OCI-LY1 (cell line): ENCODE measurements around the gene ANKLE2.

ENCODE experiments used
- H2AFZ ChIP-seq: fragments of 200-600 bp; sonication (generic), shearing (Covaris generic); 2 replicates; pipeline ENCODE4 v1.6.0; 2014; ENCODE audit warnings: antibody characterized with exemption, mild to moderate bottlenecking, low read length
- H3F3A ChIP-seq: fragments of 200-600 bp; sonication (generic), shearing (Covaris generic); 2 replicates; pipeline ENCODE4 v1.6.0; 2014; ENCODE audit warnings: mild to moderate bottlenecking, antibody characterized with exemption, low read length, moderate library complexity; ENCODE audit not compliant: insufficient read depth
- H3K27ac ChIP-seq: fragments of 200-600 bp; sonication (generic); 2 replicates; pipeline ENCODE4 v1.5.1; 2014; ENCODE audit warnings: low read length, mixed run types, mild to moderate bottlenecking, low read depth; ENCODE audit not compliant: poor library complexity, severe bottlenecking
- H3K27me3 ChIP-seq: fragments of 200-600 bp; sonication (generic); 2 replicates; pipeline ENCODE4 v1.6.0; 2014; ENCODE audit warnings: antibody characterized with exemption, mild to moderate bottlenecking, low read length, moderate library complexity; ENCODE audit not compliant: insufficient read depth
- H3K36me3 ChIP-seq: fragments of 200-600 bp; sonication (generic); 2 replicates; pipeline ENCODE4 v1.6.1; 2014; ENCODE audit warnings: mild to moderate bottlenecking, antibody characterized with exemption, low read length, moderate library complexity, mixed read lengths; ENCODE audit not compliant: insufficient read depth
- H3K4me1 ChIP-seq: fragments of 200-600 bp; sonication (generic); 2 replicates; pipeline ENCODE4 v1.5.1; 2014; ENCODE audit warnings: mild to moderate bottlenecking, low read length, moderate library complexity; ENCODE audit not compliant: insufficient read depth, severe bottlenecking
- H3K4me2 ChIP-seq: fragments of 200-600 bp; sonication (generic), shearing (Covaris generic); 2 replicates; pipeline ENCODE4 v1.6.1; 2014; ENCODE audit warnings: low read length
- H3K4me3 ChIP-seq: fragments of 200-600 bp; sonication (generic); 2 replicates; pipeline ENCODE4 v1.5.1; 2014; ENCODE audit warnings: low read length, low read depth, mild to moderate bottlenecking, mixed read lengths; ENCODE audit not compliant: poor library complexity, severe bottlenecking
- H3K79me2 ChIP-seq: fragments of 200-600 bp; shearing (Covaris generic); 2 replicates; pipeline ENCODE4 v1.6.1; 2016; ENCODE audit warnings: mixed run types, low read length, mixed read lengths; ENCODE audit not compliant: insufficient read depth
- H3K9ac ChIP-seq: fragments of 200-600 bp; sonication (generic), shearing (Covaris generic); 2 replicates; pipeline ENCODE4 v1.6.1; 2014; ENCODE audit warnings: mild to moderate bottlenecking, low read length, mixed read lengths
- H3K9me2 ChIP-seq: fragments of 200-600 bp; sonication (generic), shearing (Covaris generic); 2 replicates; pipeline ENCODE4 v1.6.1; 2014; ENCODE audit warnings: low read depth, mild to moderate bottlenecking, low read length, mixed read lengths
- H3K9me3 ChIP-seq: fragments of 200-600 bp; shearing (Covaris generic); 2 replicates; pipeline ENCODE4 v1.6.1; 2014; ENCODE audit warnings: low read length, mixed read lengths
- H4K20me1 ChIP-seq: fragments of 200-600 bp; sonication (generic), shearing (Covaris generic); 2 replicates; pipeline ENCODE4 v1.6.0; 2016; ENCODE audit warnings: mild to moderate bottlenecking, low read length; ENCODE audit not compliant: insufficient read depth
- EZH2 ChIP-seq: fragments of 200-600 bp; sonication (generic), shearing (Covaris generic); IDR thresholded peaks from 2 replicates; pipeline ENCODE4 v1.8.0; 2017; ENCODE audit warnings: borderline replicate concordance, mixed run types, mild to moderate bottlenecking, antibody characterized with exemption, low read length, moderate library complexity, mixed read lengths
- TF ChIP-seq, protein P1 (sequence below): fragments of 200-600 bp; sonication (generic), shearing (Covaris generic); IDR thresholded peaks from 2 replicates; pipeline ENCODE4 v1.5.1; 2017; ENCODE audit warnings: mild to moderate bottlenecking, antibody characterized with exemption, low read length, moderate library complexity, mixed read lengths

Gene ANKLE2

DNA sequence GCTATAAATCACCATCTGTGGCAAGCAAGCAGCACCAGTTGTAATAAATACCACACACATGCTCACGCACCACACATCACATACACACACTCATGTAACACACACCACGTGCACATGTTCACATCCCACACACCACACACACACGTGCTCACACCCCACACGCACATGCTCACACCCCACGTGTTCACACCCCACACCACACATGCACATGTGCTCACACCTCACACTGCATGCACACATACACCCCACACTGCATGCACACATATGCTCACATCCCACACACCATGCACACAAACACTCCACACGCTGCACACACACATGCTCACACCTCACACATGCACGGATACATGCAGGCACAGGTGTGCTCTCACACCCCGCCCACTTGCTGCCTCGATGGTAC, 22.9 kb upstream of the ANKLE2 start:
- no peaks in the 10 kb centered on the region for H3F3A ChIP-seq
- peaks cover 73% of the 10 kb centered on the region for H3K36me3 ChIP-seq

DNA sequence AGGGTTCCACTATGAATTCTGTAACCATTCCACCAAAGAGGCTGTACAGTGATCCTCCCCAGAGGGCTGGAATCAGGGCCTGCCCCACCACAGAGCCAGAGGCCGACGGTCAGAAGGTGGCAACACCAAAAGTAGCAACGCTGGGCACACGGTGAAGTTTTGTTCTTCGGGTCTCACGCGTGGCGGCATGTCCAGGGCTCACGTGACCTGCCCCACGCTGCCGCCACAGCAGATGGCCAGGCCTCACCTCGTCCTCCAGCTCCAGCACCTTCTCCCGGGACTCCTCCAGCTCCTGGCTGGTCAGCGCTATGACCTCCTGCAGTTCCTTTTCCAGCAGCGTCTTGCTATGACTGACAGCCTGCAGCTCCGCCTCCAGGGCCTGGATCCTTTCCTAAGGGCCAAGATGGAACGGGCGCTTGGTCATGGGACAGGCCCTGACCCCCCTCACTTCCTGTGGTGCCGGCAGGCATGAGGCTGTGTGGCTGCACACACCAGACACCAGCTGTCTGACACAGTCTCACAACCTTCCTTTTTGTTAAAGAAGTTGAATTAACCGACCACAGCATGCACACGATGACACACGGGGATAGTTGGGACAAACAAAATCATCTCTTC, 22.4 kb upstream of the ANKLE2 start:
- H3K4me2 ChIP-seq: no peak overlapping the region
- no peak overlapping the region for H3K4me3 ChIP-seq
- no peaks in the 10 kb centered on the region for H4K20me1 ChIP-seq
- no peak overlapping the region for H2AFZ ChIP-seq
- peaks cover 73% of the 10 kb centered on the region for H3K36me3 ChIP-seq
- H3K27ac ChIP-seq: no peak overlapping the region
- no peaks in the 10 kb centered on the region for H3K27me3 ChIP-seq
- H3F3A ChIP-seq: no peaks in the 10 kb centered on the region
- H3K9me3 ChIP-seq: no peaks in the 10 kb centered on the region
- no peak overlapping the region for H3K9ac ChIP-seq
- H3K4me1 ChIP-seq: no peaks in the 10 kb centered on the region
- no peak for TF ChIP-seq EZH2
- TF ChIP-seq, protein P1, sequence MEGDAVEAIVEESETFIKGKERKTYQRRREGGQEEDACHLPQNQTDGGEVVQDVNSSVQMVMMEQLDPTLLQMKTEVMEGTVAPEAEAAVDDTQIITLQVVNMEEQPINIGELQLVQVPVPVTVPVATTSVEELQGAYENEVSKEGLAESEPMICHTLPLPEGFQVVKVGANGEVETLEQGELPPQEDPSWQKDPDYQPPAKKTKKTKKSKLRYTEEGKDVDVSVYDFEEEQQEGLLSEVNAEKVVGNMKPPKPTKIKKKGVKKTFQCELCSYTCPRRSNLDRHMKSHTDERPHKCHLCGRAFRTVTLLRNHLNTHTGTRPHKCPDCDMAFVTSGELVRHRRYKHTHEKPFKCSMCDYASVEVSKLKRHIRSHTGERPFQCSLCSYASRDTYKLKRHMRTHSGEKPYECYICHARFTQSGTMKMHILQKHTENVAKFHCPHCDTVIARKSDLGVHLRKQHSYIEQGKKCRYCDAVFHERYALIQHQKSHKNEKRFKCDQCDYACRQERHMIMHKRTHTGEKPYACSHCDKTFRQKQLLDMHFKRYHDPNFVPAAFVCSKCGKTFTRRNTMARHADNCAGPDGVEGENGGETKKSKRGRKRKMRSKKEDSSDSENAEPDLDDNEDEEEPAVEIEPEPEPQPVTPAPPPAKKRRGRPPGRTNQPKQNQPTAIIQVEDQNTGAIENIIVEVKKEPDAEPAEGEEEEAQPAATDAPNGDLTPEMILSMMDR: no peak
- H3K9me2 ChIP-seq: no peaks in the 10 kb centered on the region
- no peaks in the 10 kb centered on the region for H3K79me2 ChIP-seq

More for the DNA sequence above, 22.9 kb upstream of the ANKLE2 start:
- Histone ChIP-seq H3K4me3 (no peak overlapping the region), H4K20me1 (no peaks in the 10 kb centered on the region), H3K27me3 (no peaks in the 10 kb centered on the region), H3K9me3 (no peaks in the 10 kb centered on the region), H3K9me2 (no peaks in the 10 kb centered on the region), H3K4me2 (no peak overlapping the region), H2AFZ (no peak overlapping the region), H3K9ac (no peak overlapping the region), H3K27ac (no peak overlapping the region), H3K79me2 (no peaks in the 10 kb centered on the region), H3K4me1 (no peaks in the 10 kb centered on the region)
- TF ChIP-seq EZH2: no peak
- TF ChIP-seq, protein P1: no peak

DNA sequence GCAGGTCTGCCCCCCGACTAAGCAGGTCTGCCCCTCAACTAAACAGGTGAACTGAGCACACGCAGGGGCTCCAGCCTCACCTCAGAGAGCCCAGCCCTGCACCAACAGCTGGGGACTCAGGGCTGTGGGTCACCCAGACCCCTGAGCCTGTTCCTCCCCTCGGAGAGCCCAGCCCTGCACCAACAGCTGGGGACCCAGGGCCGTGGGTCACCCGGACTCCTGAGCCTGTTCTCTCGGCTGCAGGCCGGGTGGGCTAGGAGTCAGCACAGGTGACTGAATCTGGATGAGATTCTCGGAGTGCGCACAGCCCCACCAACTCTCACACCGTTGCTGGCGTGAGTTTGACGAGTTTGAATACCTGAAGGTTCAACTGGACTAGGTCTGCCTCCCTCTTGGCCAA, 20.3 kb upstream of the ANKLE2 start:
- H3K4me2 ChIP-seq: no peak overlapping the region
- peaks cover 83% of the 10 kb centered on the region for H3K36me3 ChIP-seq
- H4K20me1 ChIP-seq: no peaks in the 10 kb centered on the region
- no peaks in the 10 kb centered on the region for H3K79me2 ChIP-seq
- no peak overlapping the region for H2AFZ ChIP-seq
- no peak overlapping the region for H3K4me3 ChIP-seq
- TF ChIP-seq, protein P1: no peak
- TF ChIP-seq EZH2: no peak
- H3K9ac ChIP-seq: no peak overlapping the region
- H3K4me1 ChIP-seq: no peaks in the 10 kb centered on the region
- no peaks in the 10 kb centered on the region for H3K9me2 ChIP-seq
- no peak overlapping the region for H3K27ac ChIP-seq
- H3K27me3 ChIP-seq: no peaks in the 10 kb centered on the region
- H3K9me3 ChIP-seq: no peaks in the 10 kb centered on the region
- H3F3A ChIP-seq: no peaks in the 10 kb centered on the region
